ENCODE results near the gene SIRT2.

DNA sequence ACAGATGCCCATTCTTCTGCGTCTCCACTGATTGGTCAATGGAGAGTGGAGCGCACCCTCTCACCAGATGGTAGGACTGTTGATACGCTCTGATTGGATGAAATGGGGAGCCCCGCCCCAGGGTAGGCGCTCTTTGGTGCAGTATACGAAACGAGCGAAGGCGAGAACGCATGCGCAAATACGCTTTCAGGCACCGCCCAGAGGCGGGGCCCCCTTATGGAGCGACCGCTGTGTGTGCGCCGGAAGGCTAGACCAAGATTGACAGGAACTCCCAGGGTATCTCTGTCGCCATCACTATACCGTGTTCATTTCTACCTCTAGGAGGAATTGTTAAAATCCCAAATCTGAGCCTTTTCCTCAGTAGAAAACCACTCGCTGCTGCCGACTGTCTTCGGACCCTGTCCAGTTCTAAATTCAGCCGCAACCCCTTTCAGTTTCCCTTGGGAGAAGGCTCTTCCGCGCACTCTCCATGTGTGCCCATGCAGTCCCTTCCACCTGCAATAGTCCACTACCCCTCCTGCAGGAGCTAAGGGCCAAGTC lies 48.9 kb downstream of the SIRT2 start:
- TF ChIP-seq, protein P1, sequence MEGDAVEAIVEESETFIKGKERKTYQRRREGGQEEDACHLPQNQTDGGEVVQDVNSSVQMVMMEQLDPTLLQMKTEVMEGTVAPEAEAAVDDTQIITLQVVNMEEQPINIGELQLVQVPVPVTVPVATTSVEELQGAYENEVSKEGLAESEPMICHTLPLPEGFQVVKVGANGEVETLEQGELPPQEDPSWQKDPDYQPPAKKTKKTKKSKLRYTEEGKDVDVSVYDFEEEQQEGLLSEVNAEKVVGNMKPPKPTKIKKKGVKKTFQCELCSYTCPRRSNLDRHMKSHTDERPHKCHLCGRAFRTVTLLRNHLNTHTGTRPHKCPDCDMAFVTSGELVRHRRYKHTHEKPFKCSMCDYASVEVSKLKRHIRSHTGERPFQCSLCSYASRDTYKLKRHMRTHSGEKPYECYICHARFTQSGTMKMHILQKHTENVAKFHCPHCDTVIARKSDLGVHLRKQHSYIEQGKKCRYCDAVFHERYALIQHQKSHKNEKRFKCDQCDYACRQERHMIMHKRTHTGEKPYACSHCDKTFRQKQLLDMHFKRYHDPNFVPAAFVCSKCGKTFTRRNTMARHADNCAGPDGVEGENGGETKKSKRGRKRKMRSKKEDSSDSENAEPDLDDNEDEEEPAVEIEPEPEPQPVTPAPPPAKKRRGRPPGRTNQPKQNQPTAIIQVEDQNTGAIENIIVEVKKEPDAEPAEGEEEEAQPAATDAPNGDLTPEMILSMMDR (IDR thresholded peaks at IDR 0.05): no peak
- TF ChIP-seq POLR2AphosphoS5 (IDR thresholded peaks at IDR 0.05; ENCODE audit: low read depth, low read length): no peak

Data from Panc1 (cell line).